ENCODE data around the gene MFSD1. TPM values are rescaled to one million over a fixed set of nuclear protein-coding genes. Genes with fewer than 3 reads are reported as not detected.

MFSD1 gene
- total RNA-seq, 4 donors from 2014 or later = 61.2 to 282 (median 143) TPM

DNA sequence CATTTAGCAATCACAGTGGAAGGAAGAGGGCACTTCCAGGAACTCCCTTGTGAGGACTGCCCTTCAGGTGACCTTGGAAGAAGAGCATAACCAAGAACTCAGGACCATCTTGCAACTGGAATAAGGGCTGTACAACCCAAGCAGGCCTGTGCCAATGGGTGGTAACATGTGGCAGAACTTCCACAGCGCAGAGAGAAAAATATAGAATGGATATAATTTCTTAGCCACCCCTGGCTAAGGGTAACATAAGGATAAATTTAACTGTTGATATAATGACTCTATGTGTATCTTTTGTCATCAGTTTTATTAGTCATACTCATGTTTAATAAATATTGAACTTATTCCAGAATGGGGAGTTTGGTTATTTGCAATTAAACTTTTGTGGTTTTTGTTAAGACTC, 13.4 kb upstream of the MFSD1 start:
- TF ChIP-seq, protein P1, sequence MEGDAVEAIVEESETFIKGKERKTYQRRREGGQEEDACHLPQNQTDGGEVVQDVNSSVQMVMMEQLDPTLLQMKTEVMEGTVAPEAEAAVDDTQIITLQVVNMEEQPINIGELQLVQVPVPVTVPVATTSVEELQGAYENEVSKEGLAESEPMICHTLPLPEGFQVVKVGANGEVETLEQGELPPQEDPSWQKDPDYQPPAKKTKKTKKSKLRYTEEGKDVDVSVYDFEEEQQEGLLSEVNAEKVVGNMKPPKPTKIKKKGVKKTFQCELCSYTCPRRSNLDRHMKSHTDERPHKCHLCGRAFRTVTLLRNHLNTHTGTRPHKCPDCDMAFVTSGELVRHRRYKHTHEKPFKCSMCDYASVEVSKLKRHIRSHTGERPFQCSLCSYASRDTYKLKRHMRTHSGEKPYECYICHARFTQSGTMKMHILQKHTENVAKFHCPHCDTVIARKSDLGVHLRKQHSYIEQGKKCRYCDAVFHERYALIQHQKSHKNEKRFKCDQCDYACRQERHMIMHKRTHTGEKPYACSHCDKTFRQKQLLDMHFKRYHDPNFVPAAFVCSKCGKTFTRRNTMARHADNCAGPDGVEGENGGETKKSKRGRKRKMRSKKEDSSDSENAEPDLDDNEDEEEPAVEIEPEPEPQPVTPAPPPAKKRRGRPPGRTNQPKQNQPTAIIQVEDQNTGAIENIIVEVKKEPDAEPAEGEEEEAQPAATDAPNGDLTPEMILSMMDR (IDR thresholded peaks at IDR 0.05; ENCODE audit: low read depth) = no peak

DNA sequence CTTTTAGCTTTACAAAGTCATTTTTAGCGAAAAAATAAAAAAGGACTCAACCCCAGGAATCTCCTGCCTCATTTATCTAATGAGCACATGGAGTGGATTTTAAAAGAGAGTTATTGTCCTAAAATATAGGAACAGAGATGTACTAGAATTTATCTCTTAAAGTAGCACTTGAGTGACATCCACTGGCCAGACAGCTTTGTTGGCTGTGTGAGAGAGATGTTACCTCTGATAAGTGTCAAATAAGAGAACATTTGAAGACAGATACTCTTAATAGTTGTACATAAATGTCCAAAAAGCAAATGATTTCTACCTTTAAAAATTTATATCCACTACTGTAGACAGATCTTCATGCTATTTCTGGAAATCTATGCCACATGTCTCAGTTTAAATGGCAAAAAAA, 12.3 kb upstream of the MFSD1 start:
- TF ChIP-seq, protein P1 (IDR thresholded peaks at IDR 0.05; ENCODE audit: low read depth) = no peak

DNA sequence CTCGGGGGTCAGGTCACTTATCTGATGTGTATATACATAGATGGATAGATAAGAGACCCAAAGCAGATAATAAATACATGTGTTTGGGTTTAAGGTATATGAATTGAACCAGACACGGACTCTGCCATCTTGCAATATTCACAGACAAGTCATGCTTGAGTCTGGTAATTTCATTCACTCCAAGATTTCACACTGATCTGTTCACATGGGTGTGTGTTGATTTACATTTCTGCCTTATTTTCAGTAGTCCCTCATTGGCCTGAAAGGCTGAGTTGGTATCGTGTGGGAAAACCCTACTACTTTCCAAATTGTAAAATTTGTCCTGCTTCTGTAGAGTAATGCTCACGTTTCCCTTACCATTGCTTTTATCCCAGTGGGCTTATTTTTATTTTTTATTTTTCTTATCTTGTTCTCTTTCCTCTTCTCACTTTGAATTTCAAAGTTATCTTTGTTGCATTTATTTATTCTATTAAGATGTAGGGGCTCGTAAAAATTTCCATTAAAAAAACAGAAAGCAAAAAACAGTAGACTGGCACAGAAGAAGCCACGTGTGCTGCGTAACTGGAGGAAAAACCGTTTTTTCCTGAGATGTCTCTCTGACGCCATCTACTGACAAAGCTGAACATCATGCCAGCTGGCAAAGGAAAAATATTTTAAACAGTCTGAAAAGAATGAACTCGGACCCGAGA, 10.8 kb upstream of the MFSD1 start:
- TF ChIP-seq, protein P1 (IDR thresholded peaks at IDR 0.05; ENCODE audit: low read depth) = no peak

DNA sequence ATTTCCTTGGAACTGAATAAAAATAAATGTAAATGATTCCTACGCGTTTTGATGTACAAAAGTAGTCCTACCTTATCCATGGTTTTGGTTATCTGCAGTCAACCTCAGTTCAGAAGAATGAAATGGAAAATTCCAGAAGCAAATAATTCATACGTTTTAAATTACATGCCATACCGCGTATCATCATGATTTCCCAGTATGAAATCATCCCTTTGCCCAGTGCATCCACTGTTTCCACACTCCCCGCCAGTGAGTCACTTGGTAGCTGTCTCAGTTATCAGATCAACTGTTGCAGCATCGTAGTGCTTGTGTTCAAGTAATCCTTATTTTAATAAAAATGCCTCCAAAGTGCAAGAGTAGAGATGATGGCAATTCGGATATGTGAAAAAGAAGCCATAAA, 9.1 kb upstream of the MFSD1 start:
- TF ChIP-seq, protein P1 (IDR thresholded peaks at IDR 0.05; ENCODE audit: low read depth) = no peak

DNA sequence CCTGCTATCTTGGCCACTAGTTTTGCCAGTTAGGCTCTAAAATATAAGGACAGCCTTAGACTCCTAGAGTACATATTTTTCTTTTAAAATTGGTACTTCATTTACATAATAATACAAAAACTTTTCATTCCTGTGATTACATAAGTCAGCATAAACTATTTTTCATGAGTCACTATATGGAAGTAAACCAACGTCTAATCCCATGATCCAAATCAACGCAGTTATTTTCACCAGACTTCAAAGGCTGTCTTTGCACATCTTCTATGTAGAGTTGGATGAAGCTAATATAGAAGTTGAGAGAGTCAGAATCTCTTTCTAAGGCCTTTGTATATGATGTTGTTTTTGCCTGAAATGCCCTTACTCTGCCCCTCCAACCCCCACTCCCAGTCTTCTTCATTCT, 7.6 kb upstream of the MFSD1 start:
- TF ChIP-seq, protein P1 (IDR thresholded peaks at IDR 0.05; ENCODE audit: low read depth) = no peak

DNA sequence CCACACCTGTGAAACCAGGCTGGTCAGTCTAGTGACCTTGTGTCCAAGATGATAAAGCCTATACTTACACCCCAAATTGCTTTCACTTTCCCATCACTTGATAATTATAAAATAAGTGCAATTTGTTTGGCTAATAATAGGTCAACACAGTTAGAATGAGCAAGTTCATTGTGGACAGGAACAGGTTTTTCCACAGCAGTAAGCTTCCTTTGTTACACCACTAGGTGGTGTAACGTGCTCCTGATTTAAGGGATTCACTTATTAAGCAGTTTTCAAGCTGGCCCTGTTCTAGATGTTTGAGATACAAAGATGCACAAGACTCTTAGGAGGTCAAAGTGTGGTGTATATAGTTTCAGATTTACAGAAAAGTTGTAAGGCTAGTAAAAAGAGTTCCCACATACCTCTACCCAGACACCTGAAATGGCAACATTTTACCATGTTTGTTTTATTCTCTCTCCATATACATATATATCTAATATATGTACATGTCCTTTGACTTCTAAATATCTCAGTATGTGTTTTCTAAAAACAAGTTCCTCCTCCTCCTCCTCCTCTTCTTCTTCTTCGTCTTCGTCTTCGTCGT, 6.8 kb upstream of the MFSD1 start:
- TF ChIP-seq, protein P1 (IDR thresholded peaks at IDR 0.05; ENCODE audit: low read depth) = no peak

DNA sequence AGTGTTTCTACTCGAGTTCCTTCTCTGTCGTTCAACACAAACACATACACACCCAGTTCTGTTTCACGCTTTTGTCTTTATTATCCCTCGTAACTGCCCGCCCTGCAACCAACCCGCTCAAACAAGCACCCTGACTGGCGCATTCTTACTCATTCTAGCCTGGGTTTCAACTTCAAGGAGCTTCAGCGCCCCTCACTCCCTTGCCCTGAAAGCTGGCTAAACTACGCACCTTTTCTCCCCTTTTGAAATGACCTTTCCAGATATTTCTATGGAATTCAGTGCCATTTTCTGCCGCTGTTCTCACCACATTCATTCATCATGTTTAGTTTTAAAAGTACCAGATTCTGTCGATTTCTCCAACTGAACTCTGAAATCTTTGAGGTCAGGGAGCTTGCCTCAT, 653 bp upstream of the MFSD1 start:
- TF ChIP-seq, protein P1 (IDR thresholded peaks at IDR 0.05; ENCODE audit: low read depth) = no peak
